HG03575 (cell line): ENCODE data around the gene HGFAC.

Experiments used
- ATAC-seq: cut with Tn5 transposase; IDR thresholded peaks from one replicate; pipeline ENCODE4 v1.9.1; 2021; ENCODE audit not compliant: unreplicated experiment, insufficient number of reproducible peaks, low FRiP score; ENCODE audit errors: extremely low read depth

The HGFAC gene

GRCh38 chr4:3441501-3442459, at the start of gene HGFAC:
TSS of gene HGFAC (plus strand) at chr4:3441968. CDS start at chr4:3442002, 34 bp downstream.
- ATAC-seq = no peak

DNA sequence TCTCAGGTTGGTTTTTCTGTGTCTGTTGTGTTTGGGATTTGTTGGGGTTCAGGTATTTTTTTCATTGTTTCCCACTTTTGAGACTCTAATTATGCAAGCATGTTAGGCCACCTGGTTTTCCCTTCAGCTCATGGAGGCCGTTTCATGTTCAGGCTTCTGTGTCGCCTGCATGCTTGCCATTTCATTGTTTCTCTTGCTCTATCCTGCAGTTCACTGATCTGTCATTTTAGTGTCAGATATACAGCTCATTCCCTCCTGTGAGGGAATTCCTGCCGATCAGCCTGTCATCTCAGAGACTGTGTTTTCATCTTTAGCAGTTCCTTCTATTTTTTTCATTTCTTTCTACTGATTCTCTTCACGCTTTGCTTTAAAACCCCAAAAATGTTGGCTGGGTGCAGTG, 49.4 kb upstream of the HGFAC start:
- ATAC-seq = no peak

- ATAC-seq = no peak
Observed at GRCh38 chr4:3393171-3393570, 48.6 kb upstream of the HGFAC start.

- no peak for ATAC-seq
Observed at GRCh38 chr4:3396600-3396999, 45.2 kb upstream of the HGFAC start.

GRCh38 chr4:3397128-3397527, 44.6 kb upstream of the HGFAC start:
- no peak for ATAC-seq

DNA sequence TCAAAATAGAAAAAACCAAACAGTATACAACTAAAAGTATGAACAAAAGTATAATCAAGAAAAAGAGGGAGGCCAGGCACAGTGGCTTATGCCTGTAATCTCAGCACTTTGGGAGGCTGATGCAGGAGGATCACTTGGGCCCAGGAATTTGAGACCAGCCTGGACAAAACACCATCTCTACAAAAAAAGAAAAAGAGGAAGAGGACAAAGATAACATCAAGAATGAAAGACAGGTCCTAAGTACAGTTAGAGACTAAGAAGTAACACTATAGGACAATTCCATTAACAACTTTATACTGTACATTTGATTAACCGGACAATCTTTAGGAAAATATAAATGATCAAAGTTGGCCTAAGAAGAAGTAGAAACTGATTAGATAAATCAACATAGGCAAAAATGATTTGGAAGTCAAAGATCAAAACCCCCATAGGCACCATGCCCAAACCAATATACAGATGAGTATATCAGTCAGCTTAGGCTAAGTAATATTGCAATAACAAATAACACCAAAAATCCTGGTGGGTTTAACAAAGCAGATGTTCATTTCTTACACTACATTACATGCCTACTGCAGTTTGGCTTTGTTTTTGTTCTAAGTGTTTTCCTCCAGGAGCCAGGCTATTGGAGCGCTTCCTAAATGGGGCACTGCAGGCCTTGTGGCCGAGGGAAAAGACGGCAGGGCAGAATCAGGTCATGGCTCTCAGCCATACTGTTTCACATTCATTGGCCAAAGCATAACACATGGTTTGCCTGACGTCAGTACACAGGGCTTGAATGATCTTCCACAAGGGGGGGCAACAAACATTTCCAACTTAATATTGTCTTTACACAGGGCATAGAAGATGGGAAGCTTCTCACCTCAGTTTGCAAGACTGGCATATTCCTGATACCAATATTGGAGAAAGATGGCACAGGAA, 42.2 kb upstream of the HGFAC start:
- ATAC-seq = no peak

DNA sequence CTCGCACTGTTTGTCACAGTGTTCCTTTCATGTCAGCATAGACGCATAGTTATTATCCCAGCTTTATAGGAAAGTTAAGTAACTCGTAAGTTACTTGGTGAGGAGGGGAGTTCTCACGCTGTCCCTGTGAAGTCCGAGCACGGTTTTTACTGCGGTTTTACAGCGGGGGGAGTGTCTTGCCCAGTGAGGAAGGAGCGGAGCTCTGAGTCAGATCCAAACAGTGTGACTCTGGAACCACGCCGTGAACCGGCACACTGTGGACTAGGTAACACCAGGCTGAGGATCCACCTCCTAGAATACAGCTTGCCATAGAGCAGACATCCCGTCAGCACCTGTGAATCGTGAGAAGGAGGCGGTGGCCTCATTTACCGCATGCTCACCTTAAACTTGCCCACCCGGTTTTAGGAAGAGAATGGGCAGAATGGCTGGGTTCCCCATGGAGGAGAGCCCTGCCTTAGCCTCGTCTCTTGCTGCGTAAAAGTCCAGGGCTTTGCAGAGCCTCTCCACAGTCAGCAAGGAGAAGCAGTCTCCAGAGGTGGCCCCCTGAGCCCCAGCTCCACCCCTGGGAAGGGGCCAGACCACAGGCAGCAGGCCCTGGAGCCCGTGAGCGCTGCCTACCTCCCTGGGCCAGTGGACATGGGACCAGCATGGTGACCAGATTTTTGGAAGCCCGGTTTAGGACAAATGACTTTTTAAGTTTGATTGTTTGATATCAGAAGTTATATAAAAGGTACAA, 40.2 kb upstream of the HGFAC start:
- no peak for ATAC-seq

DNA sequence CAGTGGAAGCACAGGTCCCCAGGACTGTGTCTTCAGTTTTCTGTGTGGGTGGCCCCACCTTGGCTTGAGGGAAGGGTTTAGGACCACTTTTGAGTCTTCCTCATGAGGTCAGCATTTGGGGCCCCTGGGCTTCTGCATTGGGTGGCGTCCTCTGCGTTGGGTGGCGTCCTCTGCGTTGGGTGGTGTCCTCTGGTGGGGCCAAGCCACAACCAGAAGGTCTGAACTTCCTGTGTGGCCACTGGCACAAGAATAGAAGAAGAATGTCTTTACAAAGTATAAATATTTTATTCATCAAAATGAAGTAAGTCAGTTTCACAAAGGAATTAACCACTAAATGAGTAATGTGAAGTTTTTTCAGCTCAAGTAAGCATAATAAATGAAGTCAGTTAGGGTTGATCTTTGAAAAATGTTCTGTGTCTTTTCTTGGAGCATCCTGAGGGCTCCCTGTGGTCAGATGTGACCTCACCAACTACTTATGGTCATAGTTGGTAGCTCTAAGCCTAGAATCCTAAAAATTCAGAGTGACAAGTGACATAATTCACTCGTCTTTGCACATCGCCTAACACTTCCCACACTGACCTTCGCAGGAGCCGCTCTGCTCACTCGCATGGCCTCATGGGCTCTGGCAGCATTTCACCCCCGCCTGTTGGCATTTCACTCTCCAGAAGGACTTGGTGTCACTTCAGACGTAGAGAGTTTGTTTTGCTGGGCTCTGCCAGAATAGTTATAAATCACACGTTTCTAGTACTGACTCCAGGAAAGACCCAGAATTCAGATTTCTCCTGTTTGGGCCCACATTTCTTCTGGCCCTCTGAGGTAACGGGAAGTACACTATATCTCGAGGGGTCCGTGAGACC, 39.0 kb upstream of the HGFAC start:
- no peak for ATAC-seq

- no peak for ATAC-seq
Observed at GRCh38 chr4:3403348-3403906, 38.3 kb upstream of the HGFAC start.

DNA sequence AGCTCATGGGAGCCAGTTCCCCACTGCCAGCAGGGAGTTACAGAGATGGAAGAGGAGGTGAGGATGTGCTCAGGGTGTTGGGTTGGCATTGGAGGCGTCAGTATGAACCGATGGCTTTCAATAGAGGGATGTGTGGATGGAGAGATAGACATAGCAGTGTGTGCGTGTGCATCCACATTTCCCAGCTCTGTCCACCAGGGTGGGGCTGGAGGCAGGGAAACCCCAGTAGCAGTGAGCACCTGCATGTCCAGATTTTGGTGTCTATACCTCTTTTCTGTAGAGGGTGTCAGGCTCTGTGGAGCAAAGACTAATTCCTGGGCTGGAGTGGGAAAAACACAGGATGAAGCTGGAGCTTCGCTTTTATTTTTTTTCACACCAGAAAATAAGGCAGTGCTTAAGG, 37.2 kb upstream of the HGFAC start:
- no peak for ATAC-seq

DNA sequence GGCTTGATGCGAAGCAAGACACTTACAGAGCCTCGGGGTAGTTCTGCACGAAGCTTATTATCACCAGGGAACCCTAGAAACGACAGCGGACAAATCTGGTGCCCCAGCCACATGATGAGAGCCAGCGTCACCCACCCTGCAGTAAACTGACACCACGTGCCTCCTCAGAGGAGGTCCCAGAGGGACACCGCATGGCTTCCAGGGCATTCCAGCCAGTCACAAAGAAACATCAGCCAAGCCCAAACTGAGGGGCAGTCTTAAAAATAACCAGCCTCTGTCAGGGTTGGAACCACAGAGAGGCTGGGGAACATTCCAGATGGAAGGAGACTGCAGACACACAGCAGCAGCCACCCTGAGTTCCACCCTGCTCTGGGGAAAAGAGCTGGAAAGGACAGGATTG, 36.6 kb upstream of the HGFAC start:
- ATAC-seq = no peak

GRCh38 chr4:3406021-3406420, 35.7 kb upstream of the HGFAC start:
- no peak for ATAC-seq

DNA sequence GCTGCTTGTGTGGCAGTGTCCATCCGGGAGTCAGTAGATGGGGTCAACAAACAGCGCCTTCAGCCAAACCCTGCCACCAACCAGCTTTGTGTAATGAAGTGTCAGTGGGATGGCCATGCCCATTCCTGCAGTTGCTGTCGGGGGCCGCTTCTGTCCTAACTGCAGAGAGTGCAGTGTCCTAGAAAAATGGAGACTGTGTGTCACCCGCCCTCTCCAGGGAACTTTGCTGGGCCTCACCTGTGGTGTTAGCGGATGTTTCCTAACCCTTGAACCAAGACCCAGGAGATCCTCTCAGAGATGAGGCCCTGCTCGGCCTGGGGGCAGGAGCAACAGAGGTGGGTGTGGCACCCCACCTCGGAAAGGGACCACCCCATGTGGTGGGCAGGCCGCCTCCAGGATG, 35.3 kb upstream of the HGFAC start:
- no peak for ATAC-seq

- no peak for ATAC-seq
Observed at GRCh38 chr4:3407171-3407771, 34.5 kb upstream of the HGFAC start.

- ATAC-seq = no peak
Observed at GRCh38 chr4:3407930-3408792, 33.6 kb upstream of the HGFAC start.

GRCh38 chr4:3408793-3409330, 32.9 kb upstream of the HGFAC start:
- ATAC-seq = no peak
